NCI-H345 treated with DMSO at 0.1 percent for 48 hours (cell line): ENCODE results near the gene FOXP1.

Experiments used
- DNase-seq: peaks from one replicate; lab custom pipeline; 2025; ENCODE audit not compliant: unreplicated experiment; lab: John Stamatoyannopoulos, UW

Gene FOXP1

DNA sequence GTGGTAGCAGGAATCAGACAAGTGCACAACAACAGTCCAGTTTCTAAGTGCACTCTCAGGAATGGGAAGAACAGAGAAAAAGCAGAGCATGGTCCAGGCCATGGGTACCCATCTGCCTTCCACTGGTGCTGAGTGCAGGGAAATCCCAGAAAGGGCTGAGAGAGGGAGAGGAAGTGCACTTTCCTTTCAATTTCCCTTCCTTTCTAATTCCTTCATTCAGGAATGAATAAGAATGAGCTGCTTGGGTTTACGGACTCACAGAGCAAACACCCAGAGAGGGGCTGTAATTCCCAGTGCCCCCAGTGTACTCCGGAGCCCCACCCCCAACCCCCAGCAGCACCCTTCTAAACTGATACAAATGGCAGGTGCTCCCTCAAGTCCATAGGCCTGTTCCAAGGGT lies 300.6 kb downstream of the FOXP1 start:
- no peak for DNase-seq

DNA sequence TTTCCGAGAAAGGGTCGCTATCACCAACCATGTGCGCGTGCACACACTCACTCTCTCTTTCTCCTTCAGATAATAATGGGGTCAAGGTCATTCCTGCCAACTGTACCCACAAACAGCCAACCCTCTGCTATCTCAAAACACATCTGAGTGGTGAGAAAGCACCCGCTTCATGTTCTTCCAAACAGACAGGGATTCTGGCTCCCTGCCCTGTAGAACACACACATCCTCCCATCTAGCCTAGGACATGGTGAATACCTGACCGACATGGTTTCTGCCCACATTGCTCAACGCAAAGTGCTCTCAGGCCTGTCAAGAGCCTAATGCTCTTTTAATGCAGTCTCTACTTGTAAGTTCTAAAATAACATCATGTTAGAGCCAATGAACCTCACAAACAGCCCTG lies 302.2 kb downstream of the FOXP1 start:
- no peak for DNase-seq

DNA sequence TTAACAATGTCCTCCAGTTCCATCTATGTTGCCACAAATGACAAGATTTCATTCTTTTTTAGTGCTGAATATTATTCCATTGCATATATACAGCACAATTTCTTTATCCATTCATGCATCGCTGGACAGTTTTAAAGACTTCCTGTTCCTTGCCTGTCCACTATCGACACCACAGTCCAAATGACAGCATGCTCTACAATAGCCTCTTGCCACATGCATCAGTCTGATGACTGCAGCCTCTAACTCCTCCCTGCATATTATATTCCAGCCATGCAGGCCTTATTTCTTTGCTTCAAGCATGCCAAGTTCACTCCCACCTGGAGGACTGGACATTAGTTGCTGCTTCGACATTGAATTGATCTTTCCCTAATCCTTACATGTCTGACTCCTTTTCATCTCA lies 306.2 kb downstream of the FOXP1 start:
- DNase-seq: no peak

DNA sequence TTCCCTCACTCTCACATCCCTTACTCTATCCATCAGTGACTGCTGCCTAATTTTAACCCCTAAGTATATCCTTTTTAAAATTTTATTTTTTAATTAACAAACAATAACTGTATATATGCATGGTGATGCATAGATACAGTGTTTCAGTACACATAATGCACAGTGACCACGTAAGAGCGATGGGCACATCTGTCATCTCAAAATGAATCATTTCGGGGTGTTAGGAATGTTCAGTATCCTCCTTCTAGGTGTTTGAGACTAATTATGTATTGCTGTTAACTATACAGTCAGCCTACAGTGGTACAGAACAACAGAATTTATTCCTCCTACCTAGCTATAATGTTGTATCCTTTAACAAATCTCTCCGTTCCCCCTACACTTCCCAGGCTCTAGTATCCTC lies 307.0 kb downstream of the FOXP1 start:
- DNase-seq: no peak

DNA sequence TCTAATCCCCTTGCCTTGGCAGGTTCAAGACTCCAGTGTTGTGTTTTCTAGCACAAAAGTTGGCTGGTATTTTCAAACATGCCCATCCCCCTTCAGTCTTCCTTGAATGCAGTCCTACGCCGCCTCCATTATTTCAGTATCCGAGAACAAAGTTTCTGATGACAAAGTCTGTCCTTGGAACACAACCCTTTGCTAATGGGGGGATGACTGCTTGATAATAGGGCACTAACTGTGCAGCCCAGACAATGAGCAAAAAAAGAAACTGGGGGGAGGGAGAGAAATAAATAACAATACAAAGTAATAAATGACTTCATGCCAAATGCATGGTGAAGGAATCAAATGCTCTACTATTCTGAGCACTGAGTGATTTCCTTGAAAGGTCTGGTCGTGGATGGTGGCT lies 310.1 kb downstream of the FOXP1 start:
- DNase-seq: no peak

DNA sequence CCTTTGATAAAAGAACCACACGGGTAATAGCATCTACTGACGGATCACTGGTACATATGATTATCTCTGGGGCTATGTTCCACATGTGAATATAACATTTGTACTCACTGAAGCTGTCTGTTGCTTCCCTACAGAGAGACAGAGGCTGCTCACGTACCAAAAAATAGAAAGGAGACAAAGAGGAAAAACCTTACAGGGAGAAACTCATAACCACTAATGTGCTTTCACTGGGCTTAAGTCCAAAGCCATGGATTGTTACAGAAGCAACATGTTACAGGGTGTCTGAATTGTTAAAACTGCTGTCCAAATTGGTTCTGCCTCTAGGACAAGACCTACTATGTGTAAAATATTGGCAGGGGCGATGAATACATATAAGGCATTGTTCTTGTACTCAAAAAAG lies 311.9 kb downstream of the FOXP1 start:
- DNase-seq: no peak

DNA sequence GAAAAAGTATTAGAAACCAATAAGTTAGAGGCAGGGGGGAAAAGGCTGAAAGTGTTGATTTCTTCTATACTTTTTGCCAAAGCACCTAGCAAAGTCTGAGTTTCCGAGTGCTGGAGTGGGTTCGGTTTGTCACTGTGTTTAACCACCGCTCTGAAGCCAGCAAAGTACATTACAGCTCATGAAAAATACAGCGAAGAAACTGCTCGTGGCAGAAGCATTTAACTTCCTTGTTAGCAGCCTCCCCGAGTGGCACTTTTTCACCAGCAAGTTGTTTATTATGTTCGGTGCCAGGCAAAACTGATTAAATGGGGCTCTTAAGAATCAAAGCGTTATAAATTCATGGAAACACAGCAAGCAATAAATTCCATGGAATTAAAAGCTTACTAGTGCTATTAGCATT lies 313.6 kb downstream of the FOXP1 start:
- DNase-seq: no peak

DNA sequence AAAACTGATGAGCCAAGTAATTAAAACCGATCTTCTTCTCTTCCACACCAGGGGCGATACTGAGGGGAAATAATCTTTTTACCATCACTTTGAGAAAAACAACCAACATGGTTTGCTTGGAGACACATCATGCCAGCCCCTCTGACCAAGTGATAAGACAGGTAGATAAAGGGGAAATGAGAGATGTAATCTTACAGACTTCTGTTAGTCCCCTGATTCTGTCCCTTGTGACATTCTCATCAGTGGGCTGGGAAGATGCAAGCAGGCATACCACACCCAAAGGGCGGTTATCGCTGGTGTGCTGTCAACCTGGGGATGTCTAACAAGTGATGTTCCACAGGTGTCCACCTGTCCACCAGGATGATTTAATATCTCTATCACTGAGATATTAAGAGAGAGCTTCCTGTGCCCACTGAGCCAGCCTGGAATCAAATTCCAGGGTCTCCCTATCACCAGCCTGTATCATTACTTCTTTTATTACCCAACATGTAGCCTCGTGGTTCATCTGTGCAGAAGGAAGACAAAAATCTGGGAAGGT lies 315.0 kb downstream of the FOXP1 start:
- DNase-seq: no peak

DNA sequence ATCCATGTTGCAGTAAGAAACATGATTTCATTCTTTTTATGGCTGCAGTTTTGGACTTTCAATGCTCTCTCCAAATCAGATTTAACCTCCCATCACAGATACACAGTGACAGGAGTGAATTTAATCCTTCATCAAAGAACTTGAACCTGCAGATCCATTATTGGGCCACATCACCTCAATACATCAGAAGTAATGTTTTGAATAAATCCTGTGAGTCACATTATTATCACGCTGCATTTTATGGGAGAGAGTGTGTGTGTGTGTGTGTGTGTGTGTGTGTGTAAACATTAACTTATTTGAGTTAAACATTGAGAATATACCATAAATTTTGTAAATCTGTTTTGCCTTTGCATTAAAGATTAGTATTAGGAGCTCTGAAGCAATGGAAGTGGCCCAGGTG lies 316.7 kb downstream of the FOXP1 start:
- no peak for DNase-seq

DNA sequence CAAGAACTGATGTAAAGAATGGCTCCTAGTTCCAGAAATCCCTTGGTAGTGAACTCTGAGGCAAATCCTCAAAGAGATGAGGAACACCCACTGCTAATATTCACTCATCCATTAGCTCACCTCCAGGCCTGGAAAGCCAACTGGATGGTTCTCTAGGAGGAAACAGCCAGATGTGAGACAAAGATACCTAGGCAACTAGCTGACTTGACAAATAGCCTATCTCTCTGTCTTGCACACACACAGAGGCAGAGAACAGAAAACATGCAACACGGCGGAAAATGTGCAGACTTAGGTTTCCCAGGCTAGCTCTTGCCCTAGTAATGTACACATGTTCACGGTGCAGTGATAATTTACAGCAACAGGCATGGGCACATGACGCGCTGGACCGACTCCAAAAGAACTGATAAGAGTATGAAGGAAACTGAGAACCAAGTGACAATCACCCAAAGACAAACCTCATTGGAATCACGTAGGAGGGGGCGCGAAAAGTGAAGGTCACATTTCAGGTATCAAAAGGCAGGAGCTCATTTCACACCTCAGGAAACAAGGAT lies 318.1 kb downstream of the FOXP1 start:
- no peak for DNase-seq

DNA sequence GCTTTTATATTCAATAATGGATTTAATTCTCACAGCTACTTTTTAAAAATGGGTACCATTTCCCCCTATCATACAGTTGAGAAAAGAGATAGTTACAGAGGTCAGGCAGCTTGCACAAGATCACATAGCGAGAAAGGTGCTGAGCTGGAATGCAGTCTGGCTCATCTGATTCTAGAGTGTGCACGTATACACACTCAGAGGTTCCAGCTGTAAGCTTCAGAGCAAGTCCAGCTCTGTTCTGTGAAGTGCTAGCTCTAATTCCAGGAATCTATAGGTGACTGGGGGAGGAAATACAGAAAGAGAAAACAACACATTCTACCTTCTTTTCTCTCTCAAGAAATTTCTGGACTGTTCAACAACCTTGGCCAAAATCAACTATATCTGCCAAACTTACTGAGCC lies 318.7 kb downstream of the FOXP1 start:
- DNase-seq: no peak

DNA sequence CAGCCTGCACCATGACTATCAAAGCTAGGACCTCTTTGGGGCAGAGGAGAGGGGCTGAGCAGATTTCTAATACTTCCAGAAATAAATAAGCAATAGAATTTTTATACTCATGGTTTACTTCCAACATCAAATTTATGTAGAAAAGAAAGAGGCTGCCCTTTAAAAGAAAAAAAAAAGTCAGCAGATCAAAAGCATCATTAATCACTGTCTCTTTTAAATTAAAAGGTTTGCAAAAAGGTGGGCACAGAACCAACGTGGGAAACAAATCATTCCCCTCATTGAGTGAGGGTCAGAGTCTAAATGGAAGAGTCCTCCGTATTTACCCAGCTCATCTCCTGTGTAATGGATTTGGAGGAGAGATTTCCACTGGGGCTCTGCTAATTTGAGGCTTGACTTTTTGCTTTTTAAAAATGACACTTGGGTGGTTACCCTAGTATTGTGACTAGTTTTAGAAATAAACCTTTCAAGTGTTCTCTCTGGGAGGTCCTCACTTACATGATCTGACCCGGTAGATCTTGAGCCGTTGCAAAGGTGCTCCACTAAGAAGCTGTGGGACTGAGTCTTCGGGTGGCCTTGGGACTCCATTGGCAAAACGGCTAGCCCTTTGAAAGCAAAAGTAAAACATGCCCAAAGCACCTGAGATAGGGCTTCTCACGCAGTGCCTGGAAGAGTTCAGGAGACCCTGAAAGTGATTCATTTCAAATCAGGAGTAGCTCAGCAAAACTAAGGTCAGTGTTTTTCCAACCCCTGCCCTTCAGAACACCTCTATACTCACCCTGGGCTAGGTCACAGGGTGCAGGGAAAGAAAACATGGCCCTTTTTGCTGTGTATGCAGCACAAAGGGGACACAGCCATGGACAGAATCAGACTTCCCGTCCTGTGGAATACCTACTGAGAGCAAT lies 320.9 kb downstream of the FOXP1 start:
- DNase-seq: no peak

DNA sequence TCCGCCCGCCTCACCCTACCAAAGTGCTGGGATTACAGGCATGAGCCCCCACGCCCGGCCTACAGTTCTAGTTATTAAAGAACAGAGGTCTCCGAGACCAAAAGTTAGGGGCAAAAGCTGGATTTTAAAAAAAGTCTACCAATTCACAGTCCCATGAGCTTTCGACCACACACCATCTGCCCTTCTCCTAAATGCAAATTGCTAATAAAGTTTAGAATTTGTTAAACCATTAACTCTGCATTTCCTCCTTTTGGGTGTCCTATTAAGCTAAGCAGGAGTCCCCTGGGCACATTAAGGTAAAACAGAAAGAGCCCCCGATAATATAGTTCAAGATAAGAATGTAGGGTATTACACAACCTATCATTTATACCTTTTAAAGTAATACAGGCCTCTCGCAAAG lies 322.7 kb downstream of the FOXP1 start:
- DNase-seq: no peak

DNA sequence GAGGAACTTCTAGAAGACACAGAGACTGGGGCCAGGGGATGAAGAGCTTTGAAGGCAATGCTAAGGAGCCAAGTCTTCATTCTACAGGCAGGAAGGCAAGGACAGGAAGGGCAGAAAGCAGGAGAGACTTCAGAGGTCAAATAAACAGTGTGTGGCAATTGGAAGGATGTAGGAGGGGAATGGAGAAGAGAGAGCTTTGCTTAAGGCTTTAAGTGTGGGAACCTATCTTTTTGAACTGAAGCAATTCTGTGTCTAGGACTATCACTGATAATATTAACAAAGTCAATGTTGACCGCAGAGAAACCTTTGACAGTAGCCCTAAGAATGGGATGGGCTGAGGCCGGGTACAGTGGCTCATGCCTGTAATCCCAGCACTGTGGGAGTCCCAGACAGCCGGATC lies 325.0 kb downstream of the FOXP1 start:
- no peak for DNase-seq

DNA sequence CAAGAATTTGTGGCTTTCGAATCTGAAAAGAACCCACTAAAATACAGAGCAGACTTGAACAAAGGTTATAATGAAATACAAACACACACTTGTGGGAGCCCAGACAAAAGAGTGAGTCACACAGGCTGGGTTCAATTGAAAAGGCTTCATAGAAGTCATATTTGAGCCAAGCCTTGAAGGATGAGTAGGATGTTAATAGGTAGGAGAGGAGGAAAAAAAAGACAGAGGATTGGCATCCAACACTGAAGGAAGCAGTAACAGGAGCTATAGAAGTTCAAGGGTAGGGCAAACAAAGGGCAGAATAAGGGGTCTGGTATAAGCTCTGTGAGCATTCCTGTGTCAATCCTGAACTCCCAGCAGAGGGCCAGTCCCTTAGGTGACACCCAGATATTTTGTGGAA lies 325.4 kb downstream of the FOXP1 start:
- peak; percentile 42 for DNase-seq

DNA sequence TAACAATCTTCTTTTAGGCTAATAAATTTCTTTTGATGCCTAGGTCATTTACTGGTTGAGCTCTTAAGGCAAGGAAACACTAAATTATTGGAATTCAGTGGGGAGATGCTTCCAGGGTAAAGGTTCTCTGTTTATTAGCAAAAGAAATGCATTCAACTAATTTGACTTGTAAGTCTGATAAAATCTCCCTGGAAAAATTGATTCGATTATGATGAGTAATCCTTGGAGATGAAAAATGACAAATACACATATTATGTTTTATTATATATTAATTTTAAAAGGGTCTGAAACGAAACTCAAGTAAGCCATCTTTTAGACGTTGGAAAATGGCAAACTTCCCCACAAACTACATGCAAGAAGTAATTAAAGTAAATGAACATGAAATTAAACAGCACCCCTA lies 328.0 kb downstream of the FOXP1 start:
- no peak for DNase-seq

DNA sequence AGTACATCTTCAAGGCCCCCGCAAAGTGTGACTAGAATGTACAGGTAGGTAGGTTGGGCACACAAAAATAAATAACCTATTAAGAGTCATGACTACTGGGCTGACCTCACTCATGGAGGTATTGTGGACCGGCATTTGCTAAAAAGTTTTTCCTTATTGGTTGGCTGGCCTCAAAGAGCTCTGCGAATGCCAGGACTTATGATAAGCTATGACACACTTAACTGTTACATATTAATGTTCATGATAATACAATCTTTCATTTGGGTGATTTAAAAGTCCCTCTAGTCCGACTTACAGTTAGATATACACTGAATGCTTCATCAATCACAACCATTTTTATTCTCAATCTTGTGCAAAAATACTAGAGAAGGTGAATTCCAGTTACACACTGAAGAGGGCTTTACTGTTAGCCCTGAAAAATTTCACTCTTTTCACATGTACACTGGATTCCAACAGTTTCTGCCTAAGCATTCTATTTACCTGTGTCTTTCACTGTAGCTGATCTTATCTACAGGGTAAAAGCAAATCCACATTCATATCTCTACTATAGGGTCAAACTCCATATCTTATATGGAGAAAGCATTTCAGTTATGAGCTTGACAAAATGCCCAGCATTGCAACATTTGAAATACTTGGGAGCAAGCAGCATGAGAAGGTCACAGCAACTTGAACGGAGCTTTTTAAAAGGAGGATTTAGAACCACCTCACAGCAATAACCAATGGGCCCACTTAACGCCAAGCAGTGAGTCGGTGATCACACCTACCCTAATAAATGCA lies 329.1 kb downstream of the FOXP1 start:
- no peak for DNase-seq

DNA sequence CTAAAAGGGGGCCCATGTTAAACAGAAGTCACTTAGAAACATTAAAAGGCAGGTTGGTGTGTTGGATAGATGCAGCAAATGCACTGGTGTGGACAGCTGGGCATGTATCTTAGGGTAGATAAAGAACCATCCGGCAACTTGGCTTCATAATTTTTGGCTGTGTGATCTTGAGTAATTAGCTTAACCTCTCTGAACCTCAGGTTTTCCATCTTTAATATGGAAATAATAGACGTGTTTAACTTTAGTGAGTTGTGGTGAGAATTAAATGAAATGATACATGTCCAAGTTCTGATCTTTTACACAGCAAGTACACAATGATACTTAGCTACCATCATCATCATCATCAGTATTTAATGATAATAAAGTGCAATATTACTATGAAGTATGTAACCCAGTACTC lies 330.4 kb downstream of the FOXP1 start:
- no peak for DNase-seq

DNA sequence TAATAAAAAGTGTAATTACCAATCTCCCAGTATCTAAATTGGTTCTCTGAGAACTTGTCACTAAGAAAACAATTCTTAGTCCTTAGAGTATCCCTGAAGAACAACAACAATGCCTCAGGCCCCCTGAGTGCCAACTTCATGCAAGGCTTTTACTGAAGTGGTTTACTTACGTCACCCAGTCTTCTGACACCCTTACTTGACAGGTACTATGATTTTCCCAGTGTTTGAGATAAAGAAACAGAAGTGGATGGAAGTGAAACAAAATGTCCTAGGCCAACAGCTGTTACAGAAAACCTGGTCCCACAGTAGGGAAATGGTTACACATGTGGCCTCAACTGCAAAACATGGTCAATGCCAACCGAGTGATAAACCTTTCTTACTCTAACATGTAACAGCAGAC lies 331.1 kb downstream of the FOXP1 start:
- no peak for DNase-seq

DNA sequence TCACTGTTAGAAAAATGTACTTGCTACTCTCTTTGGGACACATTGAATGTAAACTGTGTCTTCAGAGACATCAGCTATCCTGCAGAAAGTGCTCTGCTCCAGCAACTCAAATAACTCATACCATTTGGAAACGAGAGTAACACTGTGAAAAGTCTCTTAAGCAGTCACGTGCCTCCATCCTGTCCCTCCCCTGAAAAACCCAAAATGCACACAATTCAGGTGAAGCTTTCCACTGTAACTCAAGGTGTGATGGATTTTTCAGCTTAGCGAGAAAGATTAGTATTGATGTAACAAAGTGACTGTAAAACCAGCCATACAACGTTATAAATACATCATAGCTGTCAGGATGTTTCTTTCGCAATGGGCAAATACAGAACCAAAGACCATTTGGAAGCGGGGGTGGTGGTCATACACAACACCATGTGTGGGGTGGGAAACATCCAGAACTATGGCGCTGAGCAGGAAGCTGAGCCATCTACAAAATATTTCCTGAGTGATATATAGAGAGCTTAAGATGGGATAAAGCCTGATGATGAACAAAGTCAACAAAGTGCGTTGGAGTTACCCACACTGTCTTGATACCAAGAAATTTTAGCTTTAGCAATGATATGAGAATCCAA lies 332.3 kb downstream of the FOXP1 start:
- no peak for DNase-seq

DNA sequence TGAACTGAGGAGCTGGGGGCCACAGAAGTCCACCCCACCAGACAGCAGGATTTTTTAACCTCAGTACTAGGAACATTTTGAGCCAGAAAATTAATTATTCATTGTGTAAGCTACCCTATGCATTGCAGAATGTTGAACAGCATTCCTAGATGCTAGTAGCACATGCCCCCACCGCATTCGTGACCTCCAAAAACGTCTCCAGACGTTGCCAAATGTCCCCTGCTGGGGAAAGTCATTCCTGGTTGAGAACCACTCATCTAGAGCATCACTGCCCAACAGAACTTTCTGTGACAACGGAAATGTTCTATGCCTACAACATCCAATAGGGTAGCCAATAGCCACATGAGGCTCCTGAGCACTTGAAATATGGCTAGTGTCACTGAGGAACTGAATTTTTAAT lies 333.5 kb downstream of the FOXP1 start:
- no peak for DNase-seq
